ENCODE measurements around the gene NUDT16. TPM values are rescaled to one million over a fixed set of nuclear protein-coding genes. Genes with fewer than 3 reads are reported as not detected.

Gene NUDT16
- 11.8 and 14.1 TPM in 2 replicates for total RNA-seq

DNA sequence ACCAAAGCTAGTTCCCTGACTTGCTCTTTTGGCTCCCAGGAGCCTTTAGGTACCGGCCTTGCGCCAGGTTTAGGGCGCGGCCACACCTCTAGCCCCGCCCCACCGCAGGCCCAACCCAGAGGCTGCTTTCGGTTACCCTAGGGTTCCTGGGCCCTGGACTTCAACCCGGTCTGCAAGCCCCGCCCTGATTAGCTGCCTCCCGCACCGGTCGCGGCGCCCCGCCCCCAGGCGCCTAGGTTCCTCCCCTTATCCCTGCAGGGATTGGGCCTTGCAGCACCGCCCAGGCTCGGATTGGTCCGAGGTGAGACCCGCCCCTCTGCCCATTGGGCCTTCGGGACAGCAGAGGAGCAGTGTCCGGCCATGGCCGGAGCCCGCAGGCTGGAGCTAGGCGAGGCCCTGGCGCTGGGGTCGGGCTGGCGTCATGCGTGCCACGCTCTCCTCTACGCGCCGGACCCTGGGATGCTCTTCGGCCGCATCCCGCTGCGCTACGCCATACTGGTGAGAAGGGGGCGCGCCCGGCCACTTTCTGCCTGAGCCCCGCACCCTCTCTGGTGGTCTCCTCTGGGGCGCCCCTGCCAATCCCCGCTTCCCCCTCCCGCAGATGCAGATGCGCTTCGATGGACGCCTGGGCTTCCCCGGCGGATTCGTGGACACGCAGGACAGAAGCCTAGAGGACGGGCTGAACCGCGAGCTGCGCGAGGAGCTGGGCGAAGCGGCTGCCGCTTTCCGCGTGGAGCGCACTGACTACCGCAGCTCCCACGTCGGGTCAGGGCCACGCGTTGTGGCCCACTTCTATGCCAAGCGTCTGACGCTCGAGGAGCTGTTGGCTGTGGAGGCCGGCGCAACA lies at the start of gene NUDT16:
NUDT16 (plus strand) TSS at position 330 of the 847 bp plus-strand sequence; CDS start at position 361, 31 bp downstream.

Other genes starting within 250 kb of the NUDT16 start
- gene MRPL3, start 121.2 kb downstream of the NUDT16 start, total RNA-seq, result 84.5 and 87.7 TPM in 2 replicates

Data from hair follicle dermal papilla cell (primary cell).